Ascending aorta (tissue), 2 donors: ENCODE results near the gene OSBPL3. TPM values are rescaled to one million over a fixed set of nuclear protein-coding genes. Genes with fewer than 3 reads are reported as not detected.

Experiments used
- DNase-seq, 2 donors: peaks; one replicate each; pipeline ENCODE4 v3.0.0-alpha.2; 2019; ENCODE audit warnings: low spot score in 2 of 2
- H3K27ac ChIP-seq, 2 donors: fragments of 200-600 bp; sonication (generic); one replicate each; pipeline ENCODE4 v1.5.1; 2016 to 2017; ENCODE audit warnings: mild to moderate bottlenecking in 1 of 2
- H3K27me3 ChIP-seq: fragments of 200-600 bp; sonication (generic); one replicate; pipeline ENCODE4 v1.5.1; 2017
- H3K36me3 ChIP-seq, 2 donors: fragments of 200-600 bp; sonication (generic); one replicate each; pipeline ENCODE4 v1.5.1; 2016
- H3K4me1 ChIP-seq, 2 donors: fragments of 200-600 bp; sonication (generic); one replicate each; pipeline ENCODE4 v1.5.1; 2016 to 2017; ENCODE audit warnings: mild to moderate bottlenecking in 1 of 2
- H3K4me3 ChIP-seq, 2 donors: fragments of 200-600 bp; sonication (generic); one replicate each; pipeline ENCODE4 v1.5.1; 2016 to 2017; ENCODE audit warnings: mild to moderate bottlenecking in 1 of 2
- H3K9me3 ChIP-seq, 2 donors: fragments of 200-600 bp; sonication (generic); one replicate each; pipeline ENCODE4 v1.5.1; 2016
- CTCF ChIP-seq, 3 experiments: fragments of 200-600 bp in 2 of 3; fragments of 450-650 bp in 1 of 3; sonication (generic) in 2 of 3; IDR thresholded peaks; one replicate each; pipeline ENCODE4 v1.5.1; 2016 to 2019; ENCODE audit warnings: antibody characterized with exemption in 3 of 3, mild to moderate bottlenecking in 1 of 3, moderate library complexity in 1 of 3
- intact Hi-C: fragments of 100-400 bp; cut with DNase I; formaldehyde crosslinking; loops from one replicate; pipeline ENCODE4 v1.15.1; 2023
- total RNA-seq: library from RNA; depleted of rRNA; stranded (reverse); fragments of >200 nt; gene quantifications from one replicate; pipeline ENCODE4 v1.1.0, GENCODE V29; 2016

Gene OSBPL3
- total RNA-seq, 1 donor from 2014 or later: 0.96 TPM

- intact Hi-C loops: loop anchor here (2.0 to 5.0 kb wide), 2 partner anchors 181 to 422 kb away; no protein-coding TSS in a partner anchor
- no peaks in the 10 kb centered on the region for H3K27me3 ChIP-seq
- no peaks in the 10 kb centered on the region for H3K36me3 ChIP-seq
- H3K4me3 ChIP-seq: peak overlapping the region in 1 of 2 donors; percentile 78
- no peak for TF ChIP-seq CTCF (IDR thresholded peaks at IDR 0.05)
- peak overlapping the region; percentile 94 to 95 for H3K27ac ChIP-seq
- H3K9me3 ChIP-seq: no peaks in the 10 kb centered on the region
- peaks cover 0 to 4% of the 10 kb centered on the region in 2 donors for H3K4me1 ChIP-seq
- DNase-seq: no peak
Measured at GRCh38 chr7:24755541-24756407, 224.2 kb downstream of the OSBPL3 start.

- Histone ChIP-seq H3K36me3 (no peaks in the 10 kb centered on the region), H3K9me3 (no peaks in the 10 kb centered on the region), H3K27me3 (no peaks in the 10 kb centered on the region), H3K27ac (peak overlapping the region in 1 of 2 donors; percentile 32), H3K4me3 (no peak overlapping the region), H3K4me1 (peaks cover 0 to 4% of the 10 kb centered on the region in 2 donors)
- no peak for DNase-seq
- TF ChIP-seq CTCF (IDR thresholded peaks at IDR 0.05): no peak
- intact Hi-C loops: loop anchor here (5.0 kb wide), 1 partner anchor 422 kb away; no protein-coding TSS in a partner anchor
Measured at GRCh38 chr7:24754906-24755506, 225.0 kb downstream of the OSBPL3 start.

GRCh38 chr7:24752073-24752800 lies 227.7 kb downstream of the OSBPL3 start:
- no peak overlapping the region for H3K4me3 ChIP-seq
- H3K4me1 ChIP-seq: no peaks in the 10 kb centered on the region
- no peaks in the 10 kb centered on the region for H3K9me3 ChIP-seq
- H3K27ac ChIP-seq: no peak overlapping the region
- TF ChIP-seq CTCF (IDR thresholded peaks at IDR 0.05): no peak
- no peak for DNase-seq
- H3K27me3 ChIP-seq: no peaks in the 10 kb centered on the region
- intact Hi-C loops: no loop called here
- H3K36me3 ChIP-seq: no peaks in the 10 kb centered on the region

GRCh38 chr7:24751484-24751883 lies 228.5 kb downstream of the OSBPL3 start:
- Histone ChIP-seq H3K4me3 (no peak overlapping the region), H3K9me3 (no peaks in the 10 kb centered on the region), H3K4me1 (no peaks in the 10 kb centered on the region), H3K36me3 (no peaks in the 10 kb centered on the region), H3K27ac (no peak overlapping the region), H3K27me3 (no peaks in the 10 kb centered on the region)
- no peak for DNase-seq
- intact Hi-C loops: no loop called here
- TF ChIP-seq CTCF (IDR thresholded peaks at IDR 0.05): no peak

- no peak overlapping the region for H3K4me3 ChIP-seq
- no peaks in the 10 kb centered on the region for H3K27me3 ChIP-seq
- TF ChIP-seq CTCF (IDR thresholded peaks at IDR 0.05): no peak
- H3K9me3 ChIP-seq: no peaks in the 10 kb centered on the region
- intact Hi-C loops: no loop called here
- DNase-seq: no peak
- no peak overlapping the region for H3K27ac ChIP-seq
- H3K36me3 ChIP-seq: no peaks in the 10 kb centered on the region
- no peaks in the 10 kb centered on the region for H3K4me1 ChIP-seq
Measured at GRCh38 chr7:24750441-24751055, 229.4 kb downstream of the OSBPL3 start.
